ENCODE results near the gene KBTBD7. TPM values are rescaled to one million over a fixed set of nuclear protein-coding genes. Genes with fewer than 3 reads are reported as not detected.

The KBTBD7 gene
- polyA plus RNA-seq, 1 of the 3 experiments (the other 2 are of a cell fraction): 1.3 TPM

- Histone ChIP-seq H2AFZ (ENCODE audit: low read depth) (no peak overlapping the region), H3K4me2 (no peak overlapping the region), H3K9me3 (peaks cover under 1% of the 10 kb centered on the region; the same call in 1 of the 2 replicates), H3K9ac (no peak overlapping the region), H3K79me2 (ENCODE audit: insufficient read depth) (no peaks in the 10 kb centered on the region), H4K20me1 (ENCODE audit: insufficient read depth) (no peaks in the 10 kb centered on the region), H3K4me1 (ENCODE audit: control insufficient read depth in 1 of 2, insufficient read depth in 2 of 2, low read depth in 1 of 2, low read length in 1 of 2) (no peaks in the 10 kb centered on the region), H3K36me3 (replicated peaks in 1 of 2; ENCODE audit: control insufficient read depth in 1 of 2, insufficient read depth in 2 of 2, low read length in 1 of 2) (no peaks in the 10 kb centered on the region), H3K4me3 (ENCODE audit: low read depth in 2 of 2, low read length in 1 of 2) (no peak overlapping the region), H3F3A (replicated peaks; ENCODE audit: insufficient read depth) (peaks cover 3% of the 10 kb centered on the region), H3K27me3 (ENCODE audit: insufficient read depth) (no peaks in the 10 kb centered on the region), H3K9me2 (no peaks in the 10 kb centered on the region), H3K27ac (ENCODE audit: low read depth in 2 of 2, low read length in 1 of 2) (no peak overlapping the region)
- ChIA-PET CTCF (interaction anchor here (0.6 kb wide), 1 partner anchor 77 kb away, joined by 3 read pairs; no protein-coding TSS in a partner anchor), POLR2A (no interaction called here)
- WGBS (ENCODE audit: low lambda C conversion rate): 44% methylated on average over 4 of the region's 4 CpGs
- DNase-seq: no peak
- TF ChIP-seq YY1 (IDR thresholded peaks at IDR 0.05; ENCODE audit: low read depth) (no peak), EP300 (IDR thresholded peaks at IDR 0.05; ENCODE audit: borderline replicate concordance in 1 of 2, low read depth in 1 of 2, low read length in 1 of 2) (no peak), GABPA (IDR thresholded peaks at IDR 0.05; ENCODE audit: low read depth) (no peak), RAD21 (IDR thresholded peaks at IDR 0.05; ENCODE audit: low read length) (no peak), USF1 (IDR thresholded peaks at IDR 0.05; ENCODE audit: borderline replicate concordance, low read depth) (no peak), TAF1 (IDR thresholded peaks at IDR 0.05; ENCODE audit: borderline replicate concordance, low read depth, low read length) (no peak)
Measured at GRCh38 chr13:41145136-41145908, 49.0 kb downstream of the KBTBD7 start.

- Histone ChIP-seq H3K9me3 (no peaks in the 10 kb centered on the region), H3K4me3 (ENCODE audit: low read depth in 2 of 2, low read length in 1 of 2) (no peak overlapping the region), H3K9ac (no peak overlapping the region), H3K79me2 (ENCODE audit: insufficient read depth) (no peaks in the 10 kb centered on the region), H3K27ac (ENCODE audit: low read depth in 2 of 2, low read length in 1 of 2) (no peak overlapping the region), H3K36me3 (replicated peaks in 1 of 2; ENCODE audit: control insufficient read depth in 1 of 2, insufficient read depth in 2 of 2, low read length in 1 of 2) (no peaks in the 10 kb centered on the region), H3K4me2 (no peak overlapping the region), H3K27me3 (ENCODE audit: insufficient read depth) (no peaks in the 10 kb centered on the region), H4K20me1 (ENCODE audit: insufficient read depth) (no peaks in the 10 kb centered on the region), H3K9me2 (no peaks in the 10 kb centered on the region), H3K4me1 (ENCODE audit: control insufficient read depth in 1 of 2, insufficient read depth in 2 of 2, low read depth in 1 of 2, low read length in 1 of 2) (no peaks in the 10 kb centered on the region), H2AFZ (ENCODE audit: low read depth) (no peak overlapping the region), H3F3A (replicated peaks; ENCODE audit: insufficient read depth) (peaks cover 3% of the 10 kb centered on the region)
- ChIA-PET POLR2A (no interaction called here), CTCF (no interaction called here)
- WGBS (ENCODE audit: low lambda C conversion rate): 71% methylated on average over 2 of the region's 2 CpGs
- no peak for DNase-seq
- TF ChIP-seq FOXM1 (IDR thresholded peaks at IDR 0.05; ENCODE audit: low read depth) (no peak), USF2 (IDR thresholded peaks at IDR 0.05; ENCODE audit: borderline replicate concordance, low read depth, low read length) (no peak), EP300 (IDR thresholded peaks at IDR 0.05; ENCODE audit: borderline replicate concordance in 1 of 2, low read depth in 1 of 2, low read length in 1 of 2) (no peak), MEF2A (IDR thresholded peaks at IDR 0.05; ENCODE audit: borderline replicate concordance, low read depth) (no peak), SIN3A (IDR thresholded peaks at IDR 0.05; ENCODE audit: borderline replicate concordance, low read depth, low read length) (no peak), EZH2phosphoT487 (IDR thresholded peaks at IDR 0.05; ENCODE audit: borderline replicate concordance, low read depth) (no peak), NRF1 (IDR thresholded peaks at IDR 0.05; ENCODE audit: low read depth, low read length) (no peak), FOXJ3 (CRISPR knock-in tag; IDR thresholded peaks at IDR 0.05) (no peak), RAD21 (IDR thresholded peaks at IDR 0.05; ENCODE audit: low read length) (no peak), YY1 (IDR thresholded peaks at IDR 0.05; ENCODE audit: low read depth) (no peak), CHD2 (IDR thresholded peaks at IDR 0.05; ENCODE audit: low read length, partially characterized antibody) (no peak), REST (IDR thresholded peaks at IDR 0.05; ENCODE audit: low read depth, low read length) (no peak), NFIC (IDR thresholded peaks at IDR 0.05; ENCODE audit: borderline replicate concordance) (no peak), IRF3 (IDR thresholded peaks at IDR 0.05; ENCODE audit: low read depth, low read length) (no peak), POLR2AphosphoS5 (IDR thresholded peaks at IDR 0.05; ENCODE audit: low read depth, low read length) (no peak), RCOR1 (IDR thresholded peaks at IDR 0.05; ENCODE audit: low read length) (no peak), MAX (IDR thresholded peaks at IDR 0.05; ENCODE audit: low read depth) (no peak)
Measured at GRCh38 chr13:41144576-41144975, 49.8 kb downstream of the KBTBD7 start.
